Gastrocnemius medialis (tissue), 4 donors: Measurements from ENCODE around the gene WNT8B.

Experiments used
- POLR2A ChIP-seq, 2 donors: fragments of 450-650 bp; IDR thresholded peaks; one replicate each; pipeline ENCODE4 v1.6.1; 2017; ENCODE audit warnings: antibody characterized with exemption in 2 of 2, mild to moderate bottlenecking in 2 of 2, moderate library complexity in 2 of 2
- TF ChIP-seq, protein P1 (sequence below), 5 experiments: fragments of 450-650 bp in 3 of 5; fragments of 200-600 bp in 2 of 5; sonication (generic) in 2 of 5; IDR thresholded peaks in 4 of 5; conservative IDR thresholded peaks in 1 of 5; 1 replicate in 4 of 5; 2 replicates in 1 of 5; pipeline ENCODE4 v1.5.1; 2016 to 2019; ENCODE audit warnings: antibody characterized with exemption in 5 of 5, mild to moderate bottlenecking in 3 of 5, moderate library complexity in 3 of 5

DNA sequence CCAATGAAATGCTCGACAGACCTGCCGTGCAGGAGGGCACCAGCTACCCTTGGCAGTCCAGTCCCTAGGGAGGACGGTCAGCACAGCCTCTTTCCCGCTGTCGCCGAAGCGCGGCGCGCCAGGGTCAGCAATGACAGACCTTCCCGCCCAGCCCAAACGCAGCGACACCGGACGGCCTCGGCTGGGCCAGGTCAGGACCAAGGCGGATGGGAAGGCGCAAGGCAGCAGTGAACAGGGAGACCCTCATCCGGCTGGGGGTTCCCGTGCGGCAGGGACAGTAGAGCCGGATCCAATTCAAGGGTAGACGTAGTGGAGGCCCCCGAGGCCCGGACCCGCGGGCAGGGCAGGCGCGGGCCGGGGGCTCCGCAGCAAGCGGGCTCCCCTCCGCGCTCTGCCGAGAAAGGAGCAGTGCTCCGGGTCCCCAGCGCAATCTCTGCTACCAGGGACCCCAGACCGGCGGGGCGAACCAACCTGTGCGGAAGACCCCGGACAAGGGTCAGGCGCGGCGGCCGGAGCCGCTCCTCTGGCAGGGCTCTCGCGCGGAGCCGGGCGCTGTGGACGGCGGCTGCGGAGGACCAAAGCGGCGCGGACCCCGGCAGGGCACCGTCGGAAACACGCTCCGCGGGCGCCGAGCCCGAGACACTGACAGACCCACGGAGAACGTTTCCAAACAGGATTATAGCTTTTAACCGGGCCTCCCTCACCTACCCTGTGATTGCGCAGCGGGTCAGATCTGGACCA lies 56.7 kb downstream of the WNT8B start, which contains the start of gene SEC31B:
- peak; percentile 56 for TF ChIP-seq POLR2A (IDR thresholded peaks at IDR 0.05)
- TF ChIP-seq, protein P1, sequence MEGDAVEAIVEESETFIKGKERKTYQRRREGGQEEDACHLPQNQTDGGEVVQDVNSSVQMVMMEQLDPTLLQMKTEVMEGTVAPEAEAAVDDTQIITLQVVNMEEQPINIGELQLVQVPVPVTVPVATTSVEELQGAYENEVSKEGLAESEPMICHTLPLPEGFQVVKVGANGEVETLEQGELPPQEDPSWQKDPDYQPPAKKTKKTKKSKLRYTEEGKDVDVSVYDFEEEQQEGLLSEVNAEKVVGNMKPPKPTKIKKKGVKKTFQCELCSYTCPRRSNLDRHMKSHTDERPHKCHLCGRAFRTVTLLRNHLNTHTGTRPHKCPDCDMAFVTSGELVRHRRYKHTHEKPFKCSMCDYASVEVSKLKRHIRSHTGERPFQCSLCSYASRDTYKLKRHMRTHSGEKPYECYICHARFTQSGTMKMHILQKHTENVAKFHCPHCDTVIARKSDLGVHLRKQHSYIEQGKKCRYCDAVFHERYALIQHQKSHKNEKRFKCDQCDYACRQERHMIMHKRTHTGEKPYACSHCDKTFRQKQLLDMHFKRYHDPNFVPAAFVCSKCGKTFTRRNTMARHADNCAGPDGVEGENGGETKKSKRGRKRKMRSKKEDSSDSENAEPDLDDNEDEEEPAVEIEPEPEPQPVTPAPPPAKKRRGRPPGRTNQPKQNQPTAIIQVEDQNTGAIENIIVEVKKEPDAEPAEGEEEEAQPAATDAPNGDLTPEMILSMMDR (IDR thresholded peaks at IDR 0.05 in 4 of 5, conservative IDR thresholded peaks at IDR 0.05 in 1 of 5): no peak
